ENCODE results near the gene SHCBP1. TPM values are rescaled to one million over a fixed set of nuclear protein-coding genes. Genes with fewer than 3 reads are reported as not detected.
A peak's percentile ranks its signal among the peaks of the same experiment; 100 is the strongest.
"Not testable (repeated sequence)": the region's sequence is repeated elsewhere in the genome, so short reads cannot be mapped to it uniquely, and the experiment has no call there.

The SHCBP1 gene
- total and polyA plus RNA-seq, 8 donors: 5.6 to 18.1 (median 10.8) TPM

- H3K9me3 ChIP-seq; intact Hi-C loops (cut with DNase I); H3K4me1 ChIP-seq; H3K27ac ChIP-seq; H3K4me3 ChIP-seq; H3K36me3 ChIP-seq: not testable (repeated sequence)
- peak; percentile 62 for ATAC-seq
- peak; percentile 49 to 79 (median 66) for DNase-seq
- H3K27me3 ChIP-seq: peaks cover 0 to 15% of the 10 kb centered on the region in 2 donors
- TF ChIP-seq CTCF (IDR thresholded peaks at IDR 0.05): peak; percentile 76
Measured at GRCh38 chr16:46554435-46554834, 66.7 kb downstream of the SHCBP1 start.

GRCh38 chr16:46549477-46549876 lies 71.7 kb downstream of the SHCBP1 start:
- peaks cover 0 to 6% of the 10 kb centered on the region in 2 donors for H3K27me3 ChIP-seq
- H3K9me3 ChIP-seq: no peaks in the 10 kb centered on the region
- H3K4me1 ChIP-seq: no peaks in the 10 kb centered on the region
- no peaks in the 10 kb centered on the region for H3K36me3 ChIP-seq
- DNase-seq (no peak), ATAC-seq (no peak)
- no peak overlapping the region for H3K27ac ChIP-seq
- TF ChIP-seq CTCF (IDR thresholded peaks at IDR 0.05): no peak
- no peak overlapping the region for H3K4me3 ChIP-seq
- intact Hi-C loops (cut with DNase I): no loop called here

Other genes starting within 250 kb of the SHCBP1 start
- gene VPS35, start 67.8 kb upstream of the SHCBP1 start, total RNA-seq: 100 to 1,000 TPM; 102 to 116 TPM
- 100 to 1,000 TPM; 115 to 161 (median 147) TPM for gene VPS35, start 67.8 kb upstream of the SHCBP1 start, polyA plus RNA-seq (ENCODE audit: insufficient read length in 6 of 6)
- 1 to 10 TPM; 7.4 to 7.7 TPM for gene ORC6, start 68.3 kb upstream of the SHCBP1 start, total RNA-seq
- 10 to 100 TPM; 22.7 to 31.6 (median 27.6) TPM for gene ORC6, start 68.3 kb upstream of the SHCBP1 start, polyA plus RNA-seq (ENCODE audit: insufficient read length in 6 of 6)
- 1 to 10 TPM in 1 of 2 donors, under 1 TPM in 1; 0.03 to 1.2 TPM for gene MYLK3, start 127.0 kb upstream of the SHCBP1 start, total RNA-seq
- gene MYLK3, start 127.0 kb upstream of the SHCBP1 start, polyA plus RNA-seq (ENCODE audit: insufficient read length in 6 of 6): 1 to 10 TPM in 1 of 6 donors, under 1 TPM in 5; 0.48 to 1.1 (median 0.58) TPM
- 1 to 10 TPM; 6.2 to 9.3 TPM for gene C16orf87, start 209.8 kb upstream of the SHCBP1 start, total RNA-seq
- gene C16orf87, start 209.8 kb upstream of the SHCBP1 start, polyA plus RNA-seq (ENCODE audit: insufficient read length in 6 of 6): 10 to 100 TPM; 19.3 to 23.2 (median 22.1) TPM